Neutrophil (primary cell): ENCODE results near the gene PDZRN3.

Experiments used
- H3K27ac ChIP-seq: fragments of 200-600 bp; sonication (generic); 2 replicates; pipeline ENCODE4 v1.5.1; 2016; ENCODE audit warnings: mild to moderate bottlenecking, moderate library complexity
- H3K27me3 ChIP-seq: fragments of 200-600 bp; sonication (generic); 2 replicates; pipeline ENCODE4 v1.6.0; 2016; ENCODE audit warnings: mild to moderate bottlenecking
- H3K36me3 ChIP-seq: fragments of 200-600 bp; sonication (generic); 2 replicates; pipeline ENCODE4 v1.5.1; 2017
- H3K4me1 ChIP-seq, 2 experiments: fragments of 200-600 bp in 1 of 2; sonication (generic) in 1 of 2; 1 replicate in 1 of 2; 2 replicates in 1 of 2; pipeline versions ENCODE4 v1.5.1 to v1.6.1; 2013 to 2016; ENCODE audit warnings: low read depth in 1 of 2, low read length in 1 of 2, mild to moderate bottlenecking in 1 of 2, moderate library complexity in 1 of 2; ENCODE audit not compliant: control insufficient read depth in 1 of 2, insufficient read depth in 1 of 2
- H3K4me3 ChIP-seq, 2 experiments: fragments of 200-600 bp in 1 of 2; sonication (generic) in 1 of 2; 1 replicate in 1 of 2; 2 replicates in 1 of 2; pipeline ENCODE4 v1.5.1; 2013 to 2016; ENCODE audit warnings: low read depth in 1 of 2, low read length in 1 of 2, mild to moderate bottlenecking in 1 of 2, moderate library complexity in 1 of 2
- H3K9me3 ChIP-seq: fragments of 200-600 bp; sonication (generic); 2 replicates; pipeline ENCODE4 v1.5.1; 2016
- CTCF ChIP-seq: fragments of 200-600 bp; sonication (generic); IDR thresholded peaks from 2 replicates; pipeline ENCODE4 v1.5.1; 2016; ENCODE audit warnings: antibody characterized with exemption

Gene PDZRN3

GRCh38 chr3:73665286-73665685 lies 40.5 kb upstream of the PDZRN3 start:
- no peaks in the 10 kb centered on the region for H3K4me1 ChIP-seq
- no peak overlapping the region for H3K27ac ChIP-seq
- no peaks in the 10 kb centered on the region for H3K27me3 ChIP-seq
- no peaks in the 10 kb centered on the region for H3K36me3 ChIP-seq
- TF ChIP-seq CTCF = no peak
- H3K9me3 ChIP-seq = no peaks in the 10 kb centered on the region
- H3K4me3 ChIP-seq = no peak overlapping the region

- no peaks in the 10 kb centered on the region for H3K27me3 ChIP-seq
- no peak overlapping the region for H3K27ac ChIP-seq
- TF ChIP-seq CTCF = no peak
These were observed 39.6 kb upstream of the PDZRN3 start for GRCh38 chr3:73664389-73664788.

DNA sequence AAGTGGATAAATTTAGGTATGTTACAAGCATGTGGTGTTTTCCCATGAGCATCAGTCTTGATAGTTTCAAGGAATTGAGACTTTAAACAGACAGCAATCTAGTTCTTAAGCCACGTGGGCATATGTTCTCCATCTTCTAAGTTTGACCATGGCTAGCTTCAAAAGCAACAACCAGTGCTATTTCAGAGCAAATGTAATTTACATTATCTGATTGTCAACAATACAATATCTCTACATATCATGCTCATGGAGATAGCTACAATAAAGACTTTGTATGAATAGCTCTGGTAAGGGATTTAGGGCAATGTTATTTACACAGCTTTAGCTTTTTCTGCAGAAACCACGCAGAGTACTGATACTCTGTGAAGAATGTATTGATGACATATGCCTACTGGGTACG lies 38.8 kb upstream of the PDZRN3 start:
- Histone ChIP-seq H3K36me3 (no peaks in the 10 kb centered on the region), H3K9me3 (no peaks in the 10 kb centered on the region), H3K4me3 (no peak overlapping the region), H3K27me3 (no peaks in the 10 kb centered on the region), H3K4me1 (no peaks in the 10 kb centered on the region), H3K27ac (no peak overlapping the region)
- no peak for TF ChIP-seq CTCF

More at GRCh38 chr3:73664389-73664788, 39.6 kb upstream of the PDZRN3 start:
- no peaks in the 10 kb centered on the region for H3K4me1 ChIP-seq
- no peak overlapping the region for H3K4me3 ChIP-seq
- H3K9me3 ChIP-seq = no peaks in the 10 kb centered on the region
- H3K36me3 ChIP-seq = no peaks in the 10 kb centered on the region

DNA sequence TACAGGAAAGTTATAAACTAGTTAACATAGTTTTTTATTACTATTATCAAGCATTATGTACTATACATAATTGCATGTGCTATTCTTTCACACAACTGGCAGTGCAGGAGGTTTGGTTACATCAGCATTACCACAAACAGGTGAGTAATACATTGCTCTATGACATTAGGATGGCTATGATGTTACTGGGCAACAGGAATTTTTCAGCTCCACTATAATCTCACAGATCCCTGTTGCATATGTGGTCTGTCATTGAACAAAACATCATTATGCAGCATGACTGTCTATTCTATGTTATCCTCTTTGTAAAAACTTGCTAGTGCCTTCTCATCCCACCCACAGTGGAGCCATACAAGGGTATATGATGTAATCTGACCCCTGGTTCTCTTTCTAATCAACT lies 36.5 kb upstream of the PDZRN3 start:
- no peak for TF ChIP-seq CTCF
- Histone ChIP-seq H3K27ac (no peak overlapping the region), H3K9me3 (no peaks in the 10 kb centered on the region), H3K4me1 (no peaks in the 10 kb centered on the region), H3K4me3 (no peak overlapping the region), H3K27me3 (no peaks in the 10 kb centered on the region), H3K36me3 (no peaks in the 10 kb centered on the region)

DNA sequence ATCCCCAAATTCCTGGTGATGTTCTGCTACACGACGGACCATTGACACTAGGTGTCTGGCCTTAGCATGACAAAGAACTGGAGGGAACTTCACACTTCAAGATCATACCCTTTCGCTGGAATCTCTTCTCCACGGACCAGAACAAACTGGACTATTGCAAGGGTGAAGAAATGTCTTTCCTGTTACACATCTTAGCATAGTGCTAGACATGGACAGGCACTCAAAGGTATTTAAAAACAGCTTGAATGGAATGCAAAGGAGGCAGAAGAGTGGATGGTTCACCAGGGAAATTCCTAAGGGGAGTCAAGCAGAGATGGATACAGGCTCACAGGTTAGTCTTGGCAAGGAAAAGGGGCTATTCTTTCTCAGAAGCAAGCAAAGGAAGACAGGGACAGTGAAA lies 33.5 kb upstream of the PDZRN3 start:
- TF ChIP-seq CTCF = no peak
- no peaks in the 10 kb centered on the region for H3K36me3 ChIP-seq
- H3K9me3 ChIP-seq = no peaks in the 10 kb centered on the region
- H3K4me3 ChIP-seq = no peak overlapping the region
- H3K4me1 ChIP-seq = no peaks in the 10 kb centered on the region
- no peaks in the 10 kb centered on the region for H3K27me3 ChIP-seq
- H3K27ac ChIP-seq = no peak overlapping the region

GRCh38 chr3:73657186-73657585 lies 32.4 kb upstream of the PDZRN3 start:
- H3K4me3 ChIP-seq = no peak overlapping the region
- no peaks in the 10 kb centered on the region for H3K27me3 ChIP-seq
- no peak for TF ChIP-seq CTCF
- H3K36me3 ChIP-seq = no peaks in the 10 kb centered on the region
- no peaks in the 10 kb centered on the region for H3K9me3 ChIP-seq
- no peaks in the 10 kb centered on the region for H3K4me1 ChIP-seq
- no peak overlapping the region for H3K27ac ChIP-seq
